Activated T-cell treated with anti-CD3 and anti-CD28 coated beads, Interleukin-2, amount 50 U/mL, for 72 hours (primary cell): ENCODE results near the gene RGS2. TPM values are rescaled to one million over a fixed set of nuclear protein-coding genes. Genes with fewer than 3 reads are reported as not detected.

Source experiments
- ATAC-seq, 2 donors: fragments of 150-1000 bp; cut with Tn5 transposase; replicated peaks in 1 of 2; 2 replicates each; pipeline ENCODE4 v1.10.0; 2021; ENCODE audit warnings: moderate library complexity in 2 of 2, mild to moderate bottlenecking in 1 of 2
- DNase-seq, 2 donors: peaks; one replicate each; pipeline ENCODE4 v3.0.0; 2021 to 2022; ENCODE audit warnings: mixed read lengths in 1 of 2
- H3K27ac Mint-ChIP-seq: one replicate; pipeline ENCODE4 v1.8.0; 2022; ENCODE audit warnings: mild to moderate bottlenecking, moderate library complexity, mixed read lengths
- H3K27me3 Mint-ChIP-seq: one replicate; pipeline ENCODE4 v1.8.0; 2022; ENCODE audit warnings: low read depth, mixed read lengths
- H3K36me3 Mint-ChIP-seq, 2 donors: one replicate each; pipeline ENCODE4 v1.8.0; 2022; ENCODE audit warnings: mixed read lengths in 2 of 2, mild to moderate bottlenecking in 1 of 2; ENCODE audit not compliant: insufficient read depth in 2 of 2
- H3K4me1 Mint-ChIP-seq: one replicate; pipeline ENCODE4 v1.8.0; 2022; ENCODE audit warnings: low read depth, mixed read lengths
- H3K4me3 Mint-ChIP-seq, 2 donors: one replicate each; pipeline ENCODE4 v1.8.0; 2022; ENCODE audit warnings: mild to moderate bottlenecking in 2 of 2, mixed read lengths in 2 of 2, moderate library complexity in 2 of 2
- H3K9me3 Mint-ChIP-seq, 2 donors: one replicate each; pipeline ENCODE4 v1.8.0; 2022; ENCODE audit warnings: mixed read lengths in 2 of 2
- total RNA-seq, 2 donors: library from RNA; stranded (reverse); gene quantifications; one replicate each; pipeline ENCODE4 v1.2.3, GENCODE V29; 2022

Gene RGS2
- total RNA-seq, 2 donors from 2014 or later, result 20.0 to 21.1 TPM

GRCh38 chr1:192852001-192852947, 43.4 kb downstream of the RGS2 start:
- Mint-ChIP-seq H3K36me3 (no peaks in the 10 kb centered on the region), H3K4me3 (no peak overlapping the region), H3K4me1 (no peaks in the 10 kb centered on the region), H3K27ac (peak overlapping the region; percentile 30), H3K27me3 (peaks cover 14% of the 10 kb centered on the region), H3K9me3 (no peaks in the 10 kb centered on the region)
- no peak for DNase-seq
- no peak for ATAC-seq

DNA sequence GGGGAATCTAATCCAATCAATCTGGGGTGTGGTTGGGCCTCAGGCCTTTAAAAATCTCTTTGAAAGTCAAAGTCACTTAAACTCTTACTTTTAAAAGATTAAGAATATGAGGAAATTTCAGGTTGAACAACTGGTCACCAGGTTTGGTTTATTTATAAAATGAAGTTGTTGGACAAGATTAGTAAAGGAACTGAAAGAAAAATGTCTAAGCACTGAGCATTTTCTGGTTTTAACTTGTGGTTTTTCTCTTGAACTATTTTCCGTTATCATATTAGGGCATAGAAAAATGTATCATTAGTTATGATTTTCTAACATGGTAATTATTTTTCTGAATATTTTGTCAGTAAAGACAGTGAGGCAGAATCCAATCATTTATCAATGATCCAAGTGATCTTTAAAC, 49.6 kb downstream of the RGS2 start:
- no peaks in the 10 kb centered on the region for H3K36me3 Mint-ChIP-seq
- H3K4me3 Mint-ChIP-seq, result no peak overlapping the region
- H3K27me3 Mint-ChIP-seq, result no peaks in the 10 kb centered on the region
- H3K4me1 Mint-ChIP-seq, result no peaks in the 10 kb centered on the region
- H3K9me3 Mint-ChIP-seq, result no peaks in the 10 kb centered on the region
- no peak for DNase-seq
- H3K27ac Mint-ChIP-seq, result no peak overlapping the region
- no peak for ATAC-seq

- H3K9me3 Mint-ChIP-seq, result no peaks in the 10 kb centered on the region
- no peaks in the 10 kb centered on the region for H3K36me3 Mint-ChIP-seq
- H3K4me3 Mint-ChIP-seq, result no peak overlapping the region
- H3K4me1 Mint-ChIP-seq, result no peaks in the 10 kb centered on the region
- no peak overlapping the region for H3K27ac Mint-ChIP-seq
- ATAC-seq (no peak), DNase-seq (no peak)
- no peaks in the 10 kb centered on the region for H3K27me3 Mint-ChIP-seq
Measured at GRCh38 chr1:192859808-192860207, 51.0 kb downstream of the RGS2 start.

- no peak overlapping the region for H3K4me3 Mint-ChIP-seq
- ATAC-seq (no peak), DNase-seq (no peak)
- H3K27ac Mint-ChIP-seq, result no peak overlapping the region
- no peaks in the 10 kb centered on the region for H3K36me3 Mint-ChIP-seq
- no peaks in the 10 kb centered on the region for H3K27me3 Mint-ChIP-seq
- H3K4me1 Mint-ChIP-seq, result no peaks in the 10 kb centered on the region
- no peaks in the 10 kb centered on the region for H3K9me3 Mint-ChIP-seq
Measured at GRCh38 chr1:192860478-192861185, 51.8 kb downstream of the RGS2 start.

GRCh38 chr1:192861860-192862259, 53.0 kb downstream of the RGS2 start:
- DNase-seq, result no peak
- H3K36me3 Mint-ChIP-seq, result no peaks in the 10 kb centered on the region
- no peak overlapping the region for H3K4me3 Mint-ChIP-seq
- no peaks in the 10 kb centered on the region for H3K9me3 Mint-ChIP-seq
- H3K27ac Mint-ChIP-seq, result no peak overlapping the region
- no peaks in the 10 kb centered on the region for H3K27me3 Mint-ChIP-seq
- ATAC-seq, result no peak
- no peaks in the 10 kb centered on the region for H3K4me1 Mint-ChIP-seq

Other genes with a start within 250 kb of the RGS2 start
- 10 to 100 TPM; 25.8 to 30.7 TPM for gene RGS1, start 233.3 kb upstream of the RGS2 start, total RNA-seq
- not detected for gene RGS13, start 172.9 kb upstream of the RGS2 start, total RNA-seq